HG03196 (cell line): Measurements from ENCODE around the gene ARID1B.

Experiments used
- ATAC-seq: cut with Tn5 transposase; IDR thresholded peaks from one replicate; pipeline ENCODE4 v1.9.1; 2021; ENCODE audit not compliant: unreplicated experiment

ARID1B gene

GRCh38 chr6:157258878-157259277 lies 481.7 kb downstream of the ARID1B start:
- ATAC-seq = no peak

GRCh38 chr6:157259443-157259842 lies 482.3 kb downstream of the ARID1B start:
- no peak for ATAC-seq
